Measurements from ENCODE around the gene TENT4A. TPM values are rescaled to one million over a fixed set of nuclear protein-coding genes. Genes with fewer than 3 reads are reported as not detected.

The TENT4A gene
- total and polyA plus RNA-seq, 2 of the 13 experiments (the other 11 are each of a cell fraction or from before 2014, with no cell fraction given): 6.3 to 13.3 TPM

- TF ChIP-seq ATM (IDR thresholded peaks at IDR 0.05; ENCODE audit: borderline replicate concordance): no peak
- TF ChIP-seq ZNF766 (CRISPR knock-in tag; IDR thresholded peaks at IDR 0.05; ENCODE audit: borderline replicate concordance): 0 out of 2 replicates have a peak, but pooled peaks have one; percentile 57
- no peak for TF ChIP-seq PRMT3 (CRISPR knock-in tag; IDR thresholded peaks at IDR 0.05; ENCODE audit: borderline replicate concordance, low read depth)
- no peak for TF ChIP-seq KLF12 (CRISPR knock-in tag; IDR thresholded peaks at IDR 0.05; ENCODE audit: borderline replicate concordance)
- TF ChIP-seq ZNF30 (CRISPR knock-in tag; IDR thresholded peaks at IDR 0.05): no peak
- TF ChIP-seq NFRKB (IDR thresholded peaks at IDR 0.05): no peak
- TF ChIP-seq TMF1 (CRISPR knock-in tag; IDR thresholded peaks at IDR 0.05; ENCODE audit: low read depth): no peak
- peak; percentile 76; the same call in 1 of the 2 replicates for TF ChIP-seq NFKBIZ (CRISPR knock-in tag; IDR thresholded peaks at IDR 0.05)
- no peak for TF ChIP-seq MTA3 (CRISPR knock-in tag; IDR thresholded peaks at IDR 0.05)
- no peak for TF ChIP-seq ZNF839 (CRISPR knock-in tag; IDR thresholded peaks at IDR 0.05; ENCODE audit: borderline replicate concordance)
- TF ChIP-seq ARNTL (CRISPR knock-in tag; IDR thresholded peaks at IDR 0.05): no peak
- TF ChIP-seq GPBP1L1 (CRISPR knock-in tag; IDR thresholded peaks at IDR 0.05): no peak
- TF ChIP-seq ZNF768 (CRISPR knock-in tag; IDR thresholded peaks at IDR 0.05): no peak
- no peak for TF ChIP-seq SNAPC5 (CRISPR knock-in tag; IDR thresholded peaks at IDR 0.05; ENCODE audit: borderline replicate concordance)
- TF ChIP-seq ZNF512 (CRISPR knock-in tag; IDR thresholded peaks at IDR 0.05): no peak
- TF ChIP-seq MIXL1 (CRISPR knock-in tag; IDR thresholded peaks at IDR 0.05): peak; percentile 84
- no peak for TF ChIP-seq ETS1 (CRISPR knock-in tag; IDR thresholded peaks at IDR 0.05)
- no peak for TF ChIP-seq DR1 (CRISPR knock-in tag; IDR thresholded peaks at IDR 0.05)
- no peak for TF ChIP-seq LCORL (IDR thresholded peaks at IDR 0.05)
- TF ChIP-seq LCORL (CRISPR knock-in tag; IDR thresholded peaks at IDR 0.05): no peak
Measured at GRCh38 chr5:6686915-6687409, 26.3 kb upstream of the TENT4A start (continued).

All from HepG2 (cell line).